ENCODE measurements around the gene SHD. TPM values are rescaled to one million over a fixed set of nuclear protein-coding genes. Genes with fewer than 3 reads are reported as not detected.

Gene SHD
- total RNA-seq, 1 donor from 2014 or later = not detected

DNA sequence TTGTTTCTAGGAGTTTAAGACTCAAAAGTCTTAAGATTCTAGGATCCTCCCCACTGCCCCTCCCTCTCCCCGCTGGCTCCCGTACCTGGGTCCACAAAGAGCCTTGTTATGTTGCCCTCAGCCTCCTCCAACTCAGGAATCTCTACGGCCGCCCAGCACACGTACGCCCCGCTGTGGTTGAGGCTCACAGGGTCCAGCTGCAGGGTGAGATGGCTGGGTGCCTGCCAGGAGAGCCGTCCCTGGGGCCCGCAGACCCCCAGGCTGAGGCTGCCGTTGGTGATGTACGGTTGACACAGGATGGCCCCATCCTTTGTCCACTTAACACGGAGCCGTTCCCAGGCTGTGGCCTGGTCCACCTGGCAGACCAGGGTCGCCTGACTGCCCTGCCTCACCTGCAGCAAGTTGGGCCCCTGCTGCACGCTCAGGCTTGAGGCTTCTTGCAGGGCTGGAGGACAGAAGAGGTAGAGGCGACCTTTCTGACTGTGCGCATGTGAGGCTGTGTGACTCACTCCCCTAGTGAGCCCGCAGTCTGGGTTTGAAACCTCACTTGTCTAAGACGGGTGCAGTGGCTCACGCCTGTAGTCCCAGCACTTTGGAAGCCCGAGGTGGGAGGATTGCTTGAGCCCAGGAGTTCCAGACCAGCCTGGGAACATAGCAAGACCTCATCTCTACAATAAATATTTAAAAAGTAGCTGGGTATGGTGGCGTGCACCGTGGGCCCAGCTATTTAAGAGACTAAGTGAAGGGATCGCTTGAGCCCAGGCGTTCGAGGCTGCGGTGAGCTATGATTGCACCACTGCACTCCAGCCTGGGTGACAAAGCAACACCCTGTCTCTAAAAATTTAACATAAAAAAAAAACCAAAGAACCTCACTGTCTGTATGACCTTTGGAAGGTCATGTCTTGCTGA lies 19.1 kb downstream of the SHD start:
- intact Hi-C loops (cut with micrococcal nuclease) = no loop called here

DNA sequence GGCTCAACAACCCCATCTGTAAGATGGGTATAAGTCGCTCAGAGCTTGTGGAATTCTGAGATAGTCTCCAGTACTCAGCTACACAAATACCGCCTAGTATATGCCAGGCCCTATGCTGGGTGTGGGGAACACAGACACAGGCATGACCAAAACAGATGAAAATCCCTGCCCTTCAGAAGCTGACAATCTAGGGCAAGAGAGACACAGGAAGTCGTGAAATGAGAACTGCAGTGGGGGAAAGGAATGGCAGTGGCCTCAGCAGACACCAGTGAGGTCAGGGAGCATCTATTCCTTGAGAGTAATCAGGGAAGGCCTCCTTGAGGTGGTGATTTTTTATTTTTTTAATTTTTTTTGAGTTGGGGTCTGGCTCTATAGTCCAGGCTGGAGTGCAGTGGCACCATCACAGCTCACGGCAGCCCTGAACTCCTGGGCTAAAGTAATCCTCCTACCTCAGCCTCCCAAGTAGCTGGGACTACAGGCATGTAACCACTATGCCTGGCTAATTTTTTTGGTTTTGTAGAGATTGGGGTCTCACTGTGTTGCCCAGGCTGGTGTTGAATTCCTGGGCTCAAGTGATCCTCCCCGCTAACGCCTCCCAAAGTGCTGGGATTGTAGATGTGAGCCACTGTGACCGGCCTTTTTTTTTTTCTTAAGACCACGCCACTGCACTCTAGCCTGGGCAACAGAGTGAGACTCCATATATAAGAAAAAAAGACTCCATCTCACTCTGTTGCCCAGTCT lies 19.9 kb downstream of the SHD start:
- intact Hi-C loops (cut with micrococcal nuclease) = no loop called here

DNA sequence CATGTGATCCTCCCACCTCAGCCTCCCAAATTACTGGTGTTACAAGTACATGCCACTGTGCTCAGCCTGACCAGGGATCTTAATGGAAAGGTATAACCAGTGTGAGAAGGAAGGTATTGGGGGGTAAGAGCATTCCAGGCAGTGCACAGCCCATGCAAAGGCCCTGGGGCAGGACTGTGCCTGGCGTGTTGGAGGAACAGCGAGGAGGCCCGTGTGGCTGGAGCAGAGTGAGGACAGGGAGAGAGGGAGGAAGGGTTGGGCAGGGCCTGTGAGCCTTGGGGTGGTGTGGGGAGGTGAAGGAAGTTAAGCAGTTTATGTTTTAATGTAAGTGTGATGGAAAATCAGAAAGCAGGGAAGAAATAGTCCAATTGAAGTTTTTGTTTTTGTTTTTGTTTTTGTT lies 21.5 kb downstream of the SHD start:
- intact Hi-C loops (cut with micrococcal nuclease) = no loop called here

DNA sequence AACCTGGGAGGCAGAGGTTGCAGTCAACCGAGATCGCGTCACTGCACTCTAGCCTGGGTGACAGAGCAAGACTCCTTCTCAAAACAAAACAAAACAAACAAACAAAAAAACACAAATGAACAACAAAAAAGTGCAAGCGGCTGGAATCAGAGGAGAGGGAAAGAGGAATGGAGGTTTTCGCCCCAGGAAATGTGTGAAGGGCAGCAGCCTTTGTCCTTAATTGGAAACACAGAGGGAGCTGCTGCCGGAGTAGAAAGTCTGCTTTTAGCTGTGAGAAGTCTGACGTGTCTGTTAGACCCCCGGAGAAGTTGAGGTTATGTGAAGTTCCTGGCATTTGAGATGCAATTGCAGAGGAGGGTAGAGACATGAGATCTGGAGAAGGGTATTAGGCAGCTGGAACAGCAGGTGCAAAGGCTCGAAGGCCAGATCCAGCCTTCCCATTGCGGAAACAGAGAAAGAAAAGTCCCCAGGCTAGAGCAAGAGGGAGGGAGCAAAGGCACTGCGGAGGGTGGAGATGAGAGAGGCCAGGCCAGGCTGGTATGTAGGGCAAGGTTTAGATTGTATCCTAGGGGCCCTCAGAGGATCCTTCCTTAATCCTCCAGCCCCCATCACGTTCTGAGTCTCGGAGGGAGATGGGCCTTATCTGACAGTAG lies 22.6 kb downstream of the SHD start:
- intact Hi-C loops (cut with micrococcal nuclease) = no loop called here

DNA sequence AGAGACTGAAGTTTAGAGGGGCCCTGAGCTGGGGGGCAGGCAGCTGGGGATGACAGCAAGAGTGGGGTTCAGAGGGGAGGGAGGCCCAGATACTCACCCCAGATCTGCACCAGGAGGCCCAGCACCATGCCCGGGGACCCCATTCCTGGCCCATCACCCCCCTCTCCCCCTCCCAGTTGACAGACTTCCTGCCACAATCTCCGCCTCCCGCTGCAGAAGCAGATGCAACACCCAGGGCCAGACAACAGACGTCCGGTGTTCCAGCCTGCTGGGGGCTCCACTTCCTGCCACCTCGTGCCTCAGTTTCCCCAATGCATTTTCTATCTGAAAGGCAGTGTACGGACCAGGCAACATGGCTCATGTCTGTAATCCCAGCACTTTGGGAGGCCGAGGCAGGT lies 23.2 kb downstream of the SHD start, which contains the start of gene TMIGD2:
TSS of gene TMIGD2 (minus strand) at position 147 of the 398 bp plus-strand sequence. CDS start at position 143, 4 bp downstream.
- intact Hi-C loops (cut with micrococcal nuclease) = no loop called here

DNA sequence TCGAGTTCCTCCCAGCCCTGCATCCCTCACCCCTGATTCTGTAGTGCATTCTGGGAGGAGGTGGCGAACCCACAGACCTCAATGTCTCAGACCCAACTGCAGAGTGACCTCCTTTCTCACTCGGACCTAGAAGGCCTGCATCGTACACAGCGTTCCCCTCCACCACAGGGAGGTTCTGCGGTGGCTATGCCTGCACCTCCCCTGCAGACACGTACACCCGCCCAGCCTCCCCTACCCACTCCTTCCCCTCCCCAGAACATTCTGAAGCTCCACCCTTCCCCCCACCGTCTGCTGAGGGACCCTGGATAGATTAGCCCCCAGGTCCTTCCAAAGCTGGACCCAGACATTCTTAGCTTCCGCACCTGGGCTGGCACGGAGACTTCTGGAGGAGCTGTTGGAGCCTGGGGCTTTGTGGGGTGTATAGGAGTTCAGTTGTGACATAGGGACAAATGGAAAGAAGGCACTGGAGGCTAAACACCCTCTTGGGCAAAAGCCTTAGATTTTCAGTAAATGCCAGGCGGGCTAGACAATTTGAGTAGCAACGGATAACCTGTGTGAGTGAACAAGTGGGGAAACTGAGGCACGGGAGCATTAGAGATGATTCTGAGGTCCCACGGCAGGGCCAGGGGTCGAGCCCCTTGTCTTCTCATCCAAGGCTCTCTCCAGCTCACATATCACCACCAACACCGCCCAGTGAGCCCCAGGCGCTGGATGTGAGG lies 24.9 kb downstream of the SHD start:
- intact Hi-C loops (cut with micrococcal nuclease) = loop anchor here (1.0 kb wide), 2 partner anchors 24 to 39 kb away; partner anchors contain the start of gene MPND

DNA sequence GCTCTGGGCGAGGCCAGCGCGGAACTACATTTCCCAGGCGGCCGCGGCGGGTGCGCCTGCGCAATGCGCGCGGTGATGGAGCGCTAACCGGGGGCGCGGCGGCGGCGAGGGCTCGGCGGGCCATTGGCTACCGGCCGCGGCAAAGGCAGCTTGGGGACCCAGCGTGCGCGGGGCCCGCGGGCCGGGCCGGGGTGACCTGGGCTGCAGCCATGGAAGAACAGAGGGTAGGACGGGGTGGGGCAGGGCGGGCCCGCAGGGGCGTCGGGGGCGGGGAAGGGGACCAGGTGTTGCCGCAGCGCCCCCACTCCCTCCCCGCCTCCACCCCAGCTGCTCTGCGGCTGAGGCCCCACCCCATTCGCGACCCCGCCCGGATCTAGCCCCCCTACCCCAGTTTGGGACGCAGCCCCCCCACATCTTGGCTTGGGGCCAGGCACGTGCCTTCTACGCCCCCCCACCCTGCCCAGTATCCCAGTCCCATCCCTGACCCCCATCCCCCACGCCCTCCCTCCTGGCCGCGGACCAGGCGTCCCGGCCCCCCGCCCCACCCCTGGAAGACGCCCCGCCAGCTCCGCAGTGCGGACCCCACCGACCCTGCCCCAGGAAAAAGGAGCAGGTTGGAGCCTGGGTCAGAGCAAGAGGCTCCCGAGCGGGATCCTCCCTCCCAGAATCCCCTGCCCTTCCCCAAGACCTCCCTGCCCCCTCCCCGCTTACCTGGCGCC lies 25.6 kb downstream of the SHD start, which contains the start of gene FSD1:
TSS of gene FSD1 (plus strand) at position 61 of the 719 bp plus-strand sequence. CDS start at position 210, 149 bp downstream.
- intact Hi-C loops (cut with micrococcal nuclease) = loop anchor here (1.0 kb wide), 2 partner anchors 24 to 39 kb away; partner anchors contain the start of gene MPND

DNA sequence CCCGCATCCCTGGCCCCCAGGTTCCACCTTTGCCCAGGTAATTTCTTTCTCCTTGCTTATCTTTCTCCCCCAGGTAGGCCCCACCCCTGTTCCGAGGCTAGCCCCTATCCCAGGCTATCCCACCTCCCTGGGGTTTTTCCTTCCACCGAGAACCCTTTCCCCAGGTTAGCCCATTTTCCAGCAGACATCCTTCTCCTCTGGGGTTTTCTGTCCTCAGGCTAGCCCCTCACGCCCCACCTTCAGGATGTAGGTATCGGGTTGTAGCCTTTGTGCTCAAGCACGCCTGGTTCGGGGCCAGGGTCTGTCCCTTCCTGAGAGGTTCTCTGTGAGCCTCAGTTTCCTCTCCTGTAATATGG lies 26.2 kb downstream of the SHD start:
- intact Hi-C loops (cut with micrococcal nuclease) = no loop called here

DNA sequence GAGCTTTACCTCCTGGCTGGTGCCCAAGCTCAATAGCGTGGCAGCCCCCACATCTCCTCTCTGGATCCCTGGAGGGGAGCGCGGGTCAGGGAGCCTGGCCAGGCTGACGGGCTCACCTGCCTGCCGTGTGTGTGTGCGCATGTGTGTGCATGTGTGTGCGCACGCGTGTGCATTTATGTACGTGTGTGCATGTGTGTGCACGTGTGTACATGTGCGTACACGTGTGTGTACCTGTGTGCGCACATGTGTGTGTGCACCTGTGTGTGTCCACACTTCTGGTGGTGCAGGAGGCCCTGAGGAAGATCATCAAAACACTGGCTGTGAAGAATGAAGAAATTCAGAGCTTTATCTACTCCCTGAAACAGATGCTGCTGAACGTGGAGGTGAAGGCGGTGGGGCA lies 26.6 kb downstream of the SHD start:
- intact Hi-C loops (cut with micrococcal nuclease) = no loop called here

DNA sequence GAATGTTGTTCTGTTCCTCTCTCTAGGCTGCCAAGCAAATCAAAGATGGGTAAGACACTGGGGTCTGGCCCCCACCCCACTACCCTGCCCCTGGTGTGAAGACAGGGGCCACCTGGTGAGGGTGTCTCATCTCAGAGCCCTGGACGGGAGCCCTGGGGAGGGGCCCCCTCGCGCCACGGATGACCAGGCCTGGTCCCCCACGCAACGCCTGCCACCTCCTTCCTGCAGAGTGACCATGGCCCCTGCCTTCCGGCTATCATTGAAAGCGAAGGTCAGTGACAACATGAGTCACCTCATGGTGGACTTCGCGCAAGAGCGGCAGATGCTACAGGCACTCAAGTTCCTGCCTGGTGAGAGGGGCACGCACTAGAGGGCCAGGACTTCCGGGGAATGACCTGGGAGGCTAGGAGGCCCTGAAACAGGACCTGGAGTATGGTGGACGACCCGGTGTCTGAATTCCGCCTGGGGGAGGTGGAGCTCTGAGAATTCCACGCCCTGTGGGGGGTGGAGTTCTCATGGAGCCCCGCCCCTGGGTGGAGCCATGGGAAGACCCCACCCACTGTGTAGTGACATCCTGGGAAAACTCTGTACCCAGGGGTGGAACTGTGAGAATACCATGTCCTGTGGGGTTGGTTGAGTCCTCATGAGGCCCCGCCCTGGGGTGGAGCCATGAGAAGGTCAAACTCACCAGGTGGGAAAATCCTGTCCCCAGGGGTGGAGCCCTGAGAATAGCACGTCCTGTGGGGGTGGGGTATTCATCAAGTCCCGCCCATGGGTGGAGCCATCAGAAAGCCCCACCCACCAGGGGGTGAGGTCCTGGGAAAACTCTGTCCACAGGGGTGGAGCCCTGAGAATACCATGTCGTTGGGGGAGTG lies 31.4 kb downstream of the SHD start:
- intact Hi-C loops (cut with micrococcal nuclease) = no loop called here

DNA sequence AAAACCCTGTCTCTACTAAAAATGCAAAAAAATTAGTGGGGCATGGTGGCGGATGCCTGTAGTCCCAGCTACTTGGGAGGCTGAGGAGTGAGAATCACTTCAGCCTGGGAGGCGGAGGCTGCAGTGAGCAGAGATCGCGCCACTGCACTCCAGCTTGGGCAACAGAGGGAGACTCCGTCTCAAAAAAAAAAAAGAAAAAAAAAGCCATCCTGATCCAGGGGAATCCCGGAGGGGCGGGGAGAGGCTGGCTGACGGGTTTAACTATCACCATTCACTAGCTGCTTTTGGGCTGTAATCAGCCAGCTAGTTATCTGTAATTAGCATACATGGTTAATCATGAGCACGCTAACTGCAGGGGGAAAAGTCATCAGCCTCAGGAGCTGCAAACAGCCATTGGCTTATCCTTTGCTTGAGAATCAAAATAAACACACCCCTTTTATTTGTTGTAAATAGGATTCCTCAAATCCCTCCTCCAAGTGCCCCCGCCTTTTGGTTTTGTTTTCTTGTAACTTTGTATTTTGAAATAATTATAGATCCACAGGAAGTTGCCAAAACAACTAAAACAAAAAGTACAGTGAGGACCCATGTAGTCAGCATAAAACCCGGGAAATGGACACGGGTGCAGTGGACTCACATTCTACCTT lies 34.9 kb downstream of the SHD start:
- intact Hi-C loops (cut with micrococcal nuclease) = no loop called here

DNA sequence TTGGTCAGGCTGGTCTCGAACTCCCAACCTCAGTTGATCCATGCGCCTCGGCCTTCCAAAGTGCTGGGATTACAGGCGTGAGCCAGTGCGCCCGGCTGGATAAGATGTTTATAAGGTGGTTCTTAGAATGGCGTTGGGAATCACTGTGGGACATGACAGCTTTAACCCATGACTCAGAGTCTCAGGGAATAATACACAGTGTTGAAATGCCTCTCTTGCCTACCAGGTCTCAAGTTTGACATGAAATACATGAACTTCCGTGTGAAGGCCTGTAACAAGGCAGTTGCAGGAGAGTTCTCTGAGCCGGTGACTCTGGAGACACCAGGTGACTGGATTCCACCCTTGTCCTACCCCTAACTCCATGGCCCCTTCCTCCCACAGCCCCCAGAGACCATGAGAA lies 37.9 kb downstream of the SHD start:
- intact Hi-C loops (cut with micrococcal nuclease) = no loop called here

DNA sequence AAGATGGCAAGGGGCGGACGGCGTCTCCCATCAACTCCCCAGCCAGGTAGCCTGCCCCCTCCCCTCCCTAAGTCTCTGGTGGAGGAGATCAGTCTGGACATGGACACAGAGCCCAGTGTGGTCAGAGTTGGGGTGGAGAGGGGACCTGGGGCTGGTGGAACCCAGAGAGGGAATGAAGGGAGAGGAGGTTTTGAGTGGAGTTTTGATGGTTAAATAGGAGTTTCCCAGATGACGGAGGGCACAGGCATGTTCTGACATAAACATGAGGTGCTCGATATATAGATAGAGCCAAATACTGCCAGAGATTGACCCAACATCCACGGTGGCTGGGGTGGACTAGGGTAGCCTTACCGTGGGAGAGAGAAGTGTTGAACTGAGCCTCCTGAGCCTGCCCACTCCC lies 39.4 kb downstream of the SHD start:
- intact Hi-C loops (cut with micrococcal nuclease) = no loop called here

DNA sequence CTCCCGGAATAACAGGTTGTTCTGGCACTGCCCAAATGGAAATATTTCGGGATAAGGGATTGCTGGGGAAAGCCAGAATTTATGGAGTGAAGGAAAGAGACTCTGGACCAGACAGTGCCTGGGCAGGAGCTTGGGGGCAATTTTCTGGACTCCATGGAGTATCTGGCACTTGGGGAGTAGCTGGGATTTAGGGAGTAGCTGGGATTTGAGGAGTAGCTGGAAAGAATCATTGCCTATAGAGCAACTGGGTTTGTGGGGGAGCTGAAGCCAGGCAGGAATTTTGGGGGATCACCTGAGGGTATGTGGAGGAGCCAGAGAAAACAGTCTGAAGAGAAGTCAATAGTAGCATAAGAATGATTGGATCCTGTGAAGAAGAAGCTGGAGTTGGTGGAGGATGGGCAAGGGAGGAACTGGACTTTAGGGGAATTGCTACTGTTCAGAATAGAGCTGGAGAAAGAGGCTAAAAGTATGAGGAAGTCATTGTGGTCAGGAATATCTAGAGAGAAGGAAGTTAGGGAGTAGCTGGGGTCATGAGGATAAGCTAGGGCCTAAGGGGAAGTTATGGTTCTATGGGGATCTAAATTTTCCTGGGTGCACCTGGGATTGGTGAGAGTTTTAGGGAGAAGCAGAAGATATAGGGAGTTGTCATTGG lies 40.1 kb downstream of the SHD start:
- intact Hi-C loops (cut with micrococcal nuclease) = no loop called here

DNA sequence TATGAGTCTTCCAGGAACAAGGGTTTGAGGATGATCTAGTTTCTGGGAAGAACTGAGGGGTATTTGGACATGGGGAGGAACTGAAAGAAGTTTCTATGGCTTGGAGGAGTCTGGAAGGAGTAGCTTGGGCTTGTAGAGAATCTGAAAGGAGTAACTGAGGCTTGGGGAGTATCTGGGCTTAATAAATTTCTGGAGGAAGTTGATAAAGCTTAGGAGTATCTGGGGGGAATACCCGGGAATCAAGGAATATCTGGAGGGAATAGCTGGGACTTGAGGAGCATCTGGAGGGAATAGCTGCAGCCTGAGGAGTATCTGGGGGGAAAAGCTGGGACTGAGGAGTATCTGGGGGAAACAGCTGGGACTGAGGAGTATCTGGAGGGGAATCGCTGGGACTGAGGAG lies 41.4 kb downstream of the SHD start:
- intact Hi-C loops (cut with micrococcal nuclease) = no loop called here

DNA sequence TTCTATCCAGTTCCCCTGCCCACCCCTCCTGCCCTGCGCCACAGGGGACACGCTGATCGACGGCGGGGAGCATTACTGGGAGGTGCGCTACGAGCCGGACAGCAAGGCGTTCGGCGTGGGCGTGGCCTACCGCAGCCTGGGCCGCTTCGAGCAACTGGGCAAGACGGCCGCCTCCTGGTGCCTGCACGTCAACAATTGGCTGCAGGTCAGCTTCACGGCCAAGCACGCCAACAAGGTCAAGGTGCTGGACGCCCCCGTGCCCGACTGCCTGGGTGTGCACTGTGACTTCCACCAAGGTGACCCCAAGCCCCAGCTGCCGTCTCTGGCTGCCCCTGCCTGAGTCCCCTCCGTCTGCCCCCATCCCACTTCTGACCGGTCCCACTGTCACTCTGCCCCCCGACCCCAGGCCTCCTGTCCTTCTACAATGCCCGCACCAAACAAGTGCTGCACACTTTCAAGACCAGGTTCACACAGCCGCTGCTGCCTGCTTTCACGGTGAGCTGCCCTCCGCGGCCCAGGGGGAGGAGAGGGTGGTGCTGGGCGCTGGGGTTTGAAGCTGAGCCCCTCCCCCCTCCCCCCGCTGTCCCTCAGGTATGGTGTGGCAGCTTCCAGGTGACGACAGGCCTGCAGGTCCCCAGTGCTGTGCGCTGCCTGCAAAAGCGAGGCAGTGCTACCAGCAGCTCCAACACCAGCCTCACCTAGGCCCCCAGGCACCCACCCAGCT lies 44.0 kb downstream of the SHD start:
- intact Hi-C loops (cut with micrococcal nuclease) = no loop called here

DNA sequence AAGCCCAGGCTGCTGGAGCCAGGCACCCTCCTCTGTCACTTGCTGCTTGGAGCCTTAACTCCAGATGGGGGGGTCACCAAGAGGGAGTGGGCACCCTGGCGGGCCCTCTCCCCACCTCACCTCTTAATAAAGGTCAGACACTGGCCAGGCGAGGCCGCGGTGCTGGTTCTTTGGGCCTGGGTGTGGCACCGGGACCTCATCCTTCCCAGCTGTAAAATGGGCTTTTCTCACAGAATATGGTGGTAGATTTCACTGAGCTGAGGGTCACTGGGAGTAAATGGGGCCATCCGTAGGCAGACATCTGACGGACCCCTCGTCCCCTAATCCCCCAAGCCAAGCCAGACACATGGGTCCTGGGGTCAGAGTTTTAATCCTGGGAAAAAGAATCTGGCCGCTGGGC lies 44.6 kb downstream of the SHD start:
- intact Hi-C loops (cut with micrococcal nuclease) = no loop called here

DNA sequence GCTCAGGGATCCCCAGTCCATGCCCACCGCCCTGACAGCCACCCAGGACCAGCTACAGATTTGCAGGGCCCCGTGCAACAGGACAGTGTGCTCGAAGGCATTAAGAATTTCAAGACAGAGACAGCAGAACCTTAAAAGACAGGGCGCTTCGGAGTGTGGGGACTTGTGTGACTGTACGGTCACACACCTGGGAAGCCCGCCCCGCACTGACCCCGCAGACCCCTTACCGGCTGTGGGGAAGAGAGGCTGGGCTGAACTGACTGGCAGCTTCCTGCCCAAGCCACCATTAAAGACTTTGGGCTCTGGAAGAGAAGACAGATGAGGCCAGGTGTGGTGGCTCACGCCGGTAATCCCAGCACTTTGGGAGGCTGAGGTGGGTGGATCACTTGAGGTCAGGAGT lies 45.2 kb downstream of the SHD start:
- intact Hi-C loops (cut with micrococcal nuclease) = no loop called here

All from T-helper 1 cell treated with Interleukin-12 subunit alpha and Interleukin-12 subunit beta and Interleukin-4 antibody, amounts not matched to agents 30 ng/mL and 1 ng/mL, for 36 hours (primary cell).